PC-3 (cell line): Measurements from ENCODE around the gene EFL1.
"Not testable (repeated sequence)": the region's sequence is repeated elsewhere in the genome, so short reads cannot be mapped to it uniquely, and the experiment has no call there.

ENCODE experiments used
- CTCF ChIP-seq: fragments of 300-600 bp; sonication (generic); conservative IDR thresholded peaks from 2 replicates; pipeline ENCODE4 v1.5.1; 2017; ENCODE audit warnings: antibody characterized with exemption, low read depth, mild to moderate bottlenecking, low read length
- EZH2phosphoT487 ChIP-seq: fragments of 300-600 bp; sonication (generic); IDR thresholded peaks from 2 replicates; pipeline ENCODE4 v1.6.1; 2018; ENCODE audit warnings: mild to moderate bottlenecking, antibody characterized with exemption, low read length, borderline replicate concordance

- not testable (repeated sequence) for TF ChIP-seq EZH2phosphoT487, CTCF
These were observed 740 bp downstream of the EFL1 start for GRCh38 chr15:82261566-82262421.
